Effector memory CD8-positive, alpha-beta T cell (primary cell): ENCODE measurements around the gene ANKRD44.

Experiments used
- ATAC-seq: fragments of 150-1000 bp; cut with Tn5 transposase; replicated peaks from 2 replicates; pipeline ENCODE4 v1.10.0; 2021; ENCODE audit warnings: mild to moderate bottlenecking, moderate library complexity
- DNase-seq, 3 experiments: peaks; one replicate each; pipeline ENCODE4 v3.0.0; 2021
- H3K27ac Mint-ChIP-seq, 2 donors: one replicate each; pipeline ENCODE4 v1.8.0; 2022; ENCODE audit warnings: mild to moderate bottlenecking in 2 of 2, mixed read lengths in 2 of 2, moderate library complexity in 2 of 2
- H3K27me3 Mint-ChIP-seq, 2 donors: one replicate each; pipeline ENCODE4 v1.8.0; 2022; ENCODE audit warnings: mixed read lengths in 2 of 2
- H3K36me3 Mint-ChIP-seq: one replicate; pipeline ENCODE4 v1.8.0; 2022; ENCODE audit warnings: mild to moderate bottlenecking, moderate library complexity, mixed read lengths; ENCODE audit not compliant: insufficient read depth
- H3K4me1 Mint-ChIP-seq, 2 donors: one replicate each; pipeline ENCODE4 v1.8.0; 2022; ENCODE audit warnings: low read depth in 2 of 2, mixed read lengths in 2 of 2
- H3K4me3 Mint-ChIP-seq, 2 donors: one replicate each; pipeline ENCODE4 v1.8.0; 2022; ENCODE audit warnings: mild to moderate bottlenecking in 2 of 2, mixed read lengths in 2 of 2, moderate library complexity in 2 of 2
- H3K9me3 Mint-ChIP-seq, 2 donors: one replicate each; pipeline ENCODE4 v1.8.0; 2022; ENCODE audit warnings: mixed read lengths in 2 of 2

ANKRD44 gene

GRCh38 chr2:197256547-197257170 is 53.9 kb downstream of the ANKRD44 start:
- DNase-seq = no peak
- H3K4me3 Mint-ChIP-seq = peak overlapping the region; percentile 80 to 86
- no peak for ATAC-seq
- peaks cover 42% of the 10 kb centered on the region for H3K36me3 Mint-ChIP-seq
- peaks cover 50 to 68% of the 10 kb centered on the region in 2 donors for H3K4me1 Mint-ChIP-seq
- H3K27ac Mint-ChIP-seq = peak overlapping the region; percentile 97 to 99
- H3K27me3 Mint-ChIP-seq = no peaks in the 10 kb centered on the region
- peaks cover 0 to 5% of the 10 kb centered on the region in 2 donors for H3K9me3 Mint-ChIP-seq

- Mint-ChIP-seq H3K27me3 (no peaks in the 10 kb centered on the region), H3K27ac (peak overlapping the region; percentile 97 to 99), H3K4me1 (peaks cover 53 to 70% of the 10 kb centered on the region in 2 donors), H3K36me3 (peaks cover 37% of the 10 kb centered on the region), H3K4me3 (peak overlapping the region; percentile 80 to 86), H3K9me3 (peaks cover 0 to 5% of the 10 kb centered on the region in 2 donors)
- ATAC-seq (no peak), DNase-seq (no peak)
These were observed 54.6 kb downstream of the ANKRD44 start for GRCh38 chr2:197256021-197256420.

GRCh38 chr2:197255543-197255942 is 55.0 kb downstream of the ANKRD44 start:
- Mint-ChIP-seq H3K27ac (peak overlapping the region; percentile 97 to 99), H3K4me3 (peak overlapping the region; percentile 80 to 86), H3K4me1 (peaks cover 55 to 70% of the 10 kb centered on the region in 2 donors), H3K9me3 (peaks cover 0 to 5% of the 10 kb centered on the region in 2 donors), H3K27me3 (no peaks in the 10 kb centered on the region), H3K36me3 (peaks cover 37% of the 10 kb centered on the region)
- DNase-seq = peak; percentile 75 to 77 (median 75)
- ATAC-seq = peak; percentile 94

- peak; percentile 45 for ATAC-seq
- H3K9me3 Mint-ChIP-seq = peaks cover 0 to 5% of the 10 kb centered on the region in 2 donors
- no peaks in the 10 kb centered on the region for H3K27me3 Mint-ChIP-seq
- H3K4me1 Mint-ChIP-seq = peaks cover 57 to 76% of the 10 kb centered on the region in 2 donors
- H3K4me3 Mint-ChIP-seq = peak overlapping the region; percentile 80 to 86
- peak overlapping the region; percentile 97 to 99 for H3K27ac Mint-ChIP-seq
- peaks cover 40% of the 10 kb centered on the region for H3K36me3 Mint-ChIP-seq
- DNase-seq = no peak
These were observed 55.6 kb downstream of the ANKRD44 start for GRCh38 chr2:197254776-197255530.

- Mint-ChIP-seq H3K4me3 (no peak overlapping the region), H3K9me3 (no peaks in the 10 kb centered on the region)
These were observed 59.0 kb downstream of the ANKRD44 start for GRCh38 chr2:197251576-197251975.

GRCh38 chr2:197251163-197251562 is 59.4 kb downstream of the ANKRD44 start:
- ATAC-seq (no peak), DNase-seq (no peak)
- Mint-ChIP-seq H3K27me3 (no peaks in the 10 kb centered on the region), H3K4me3 (peak overlapping the region in 1 of 2 donors; percentile 46), H3K9me3 (no peaks in the 10 kb centered on the region), H3K36me3 (peaks cover 39% of the 10 kb centered on the region), H3K4me1 (peaks cover 62 to 72% of the 10 kb centered on the region in 2 donors), H3K27ac (peak overlapping the region; percentile 85 to 99)

More at GRCh38 chr2:197251576-197251975, 59.0 kb downstream of the ANKRD44 start:
- Mint-ChIP-seq H3K4me1 (peaks cover 61 to 73% of the 10 kb centered on the region in 2 donors), H3K27me3 (no peaks in the 10 kb centered on the region), H3K27ac (peak overlapping the region; percentile 85 to 99), H3K36me3 (peaks cover 41% of the 10 kb centered on the region)
- DNase-seq = no peak
- no peak for ATAC-seq

- peak overlapping the region; percentile 62 to 65 for H3K4me3 Mint-ChIP-seq
- H3K36me3 Mint-ChIP-seq = peaks cover 31% of the 10 kb centered on the region
- no peaks in the 10 kb centered on the region for H3K9me3 Mint-ChIP-seq
- H3K27ac Mint-ChIP-seq = peak overlapping the region; percentile 77 to 85
- no peaks in the 10 kb centered on the region for H3K27me3 Mint-ChIP-seq
- no peak for ATAC-seq
- no peak for DNase-seq
- peaks cover 56 to 69% of the 10 kb centered on the region in 2 donors for H3K4me1 Mint-ChIP-seq
These were observed 60.5 kb downstream of the ANKRD44 start for GRCh38 chr2:197250084-197250397.

GRCh38 chr2:197249381-197250083 is 61.0 kb downstream of the ANKRD44 start:
- DNase-seq (no peak), ATAC-seq (no peak)
- Mint-ChIP-seq H3K4me1 (peaks cover 53 to 64% of the 10 kb centered on the region in 2 donors), H3K36me3 (peaks cover 31% of the 10 kb centered on the region), H3K27ac (peak overlapping the region; percentile 77 to 85), H3K4me3 (peak overlapping the region; percentile 62 to 65), H3K27me3 (no peaks in the 10 kb centered on the region), H3K9me3 (no peaks in the 10 kb centered on the region)

- ATAC-seq (peak; percentile 89), DNase-seq (peak in 1 of 3 experiments; percentile 33)
- H3K4me3 Mint-ChIP-seq = peak overlapping the region; percentile 62 to 65
- no peaks in the 10 kb centered on the region for H3K9me3 Mint-ChIP-seq
- peak overlapping the region; percentile 77 to 85 for H3K27ac Mint-ChIP-seq
- H3K36me3 Mint-ChIP-seq = peaks cover 32% of the 10 kb centered on the region
- no peaks in the 10 kb centered on the region for H3K27me3 Mint-ChIP-seq
- peaks cover 56 to 64% of the 10 kb centered on the region in 2 donors for H3K4me1 Mint-ChIP-seq
These were observed 62.0 kb downstream of the ANKRD44 start for GRCh38 chr2:197248623-197249022.

GRCh38 chr2:197248001-197248401 is 62.6 kb downstream of the ANKRD44 start:
- peak overlapping the region; percentile 77 to 85 for H3K27ac Mint-ChIP-seq
- peak overlapping the region; percentile 10 to 19 for H3K4me3 Mint-ChIP-seq
- DNase-seq = no peak
- no peaks in the 10 kb centered on the region for H3K9me3 Mint-ChIP-seq
- no peaks in the 10 kb centered on the region for H3K27me3 Mint-ChIP-seq
- peaks cover 32% of the 10 kb centered on the region for H3K36me3 Mint-ChIP-seq
- no peak for ATAC-seq
- peaks cover 59 to 65% of the 10 kb centered on the region in 2 donors for H3K4me1 Mint-ChIP-seq

GRCh38 chr2:197247083-197247482 is 63.5 kb downstream of the ANKRD44 start:
- ATAC-seq = no peak
- H3K4me1 Mint-ChIP-seq = peaks cover 65 to 72% of the 10 kb centered on the region in 2 donors
- peak overlapping the region; percentile 77 to 85 for H3K27ac Mint-ChIP-seq
- no peaks in the 10 kb centered on the region for H3K27me3 Mint-ChIP-seq
- H3K4me3 Mint-ChIP-seq = peak overlapping the region in 1 of 2 donors; percentile 10
- peaks cover 32% of the 10 kb centered on the region for H3K36me3 Mint-ChIP-seq
- H3K9me3 Mint-ChIP-seq = no peaks in the 10 kb centered on the region
- no peak for DNase-seq

GRCh38 chr2:197245829-197246804 is 64.5 kb downstream of the ANKRD44 start:
- Mint-ChIP-seq H3K4me3 (peak overlapping the region in 1 of 2 donors; percentile 25), H3K9me3 (no peaks in the 10 kb centered on the region), H3K4me1 (peaks cover 61 to 64% of the 10 kb centered on the region in 2 donors), H3K27ac (peak overlapping the region; percentile 77 to 85), H3K27me3 (no peaks in the 10 kb centered on the region), H3K36me3 (peaks cover 32% of the 10 kb centered on the region)
- no peak for DNase-seq
- no peak for ATAC-seq
